Skeletal muscle cell (primary cell): Measurements from ENCODE around the gene DHCR7.

ENCODE experiments used
- DNase-seq: peaks from one replicate; pipeline ENCODE4 v3.0.0-alpha.2; 2010; ENCODE audit warnings: low read depth
- H3K4me3 ChIP-seq: 2 replicates; pipeline ENCODE4 v1.5.1; 2011; ENCODE audit warnings: low read depth, mild to moderate bottlenecking, control low read depth, low read length, moderate library complexity

The DHCR7 gene

GRCh38 chr11:71481101-71481960 is 33.1 kb upstream of the DHCR7 start:
- no peak for DNase-seq
- H3K4me3 ChIP-seq = no peak overlapping the region

- no peak for DNase-seq
- no peak overlapping the region for H3K4me3 ChIP-seq
Observed at GRCh38 chr11:71478528-71478840, 30.3 kb upstream of the DHCR7 start.

DNA sequence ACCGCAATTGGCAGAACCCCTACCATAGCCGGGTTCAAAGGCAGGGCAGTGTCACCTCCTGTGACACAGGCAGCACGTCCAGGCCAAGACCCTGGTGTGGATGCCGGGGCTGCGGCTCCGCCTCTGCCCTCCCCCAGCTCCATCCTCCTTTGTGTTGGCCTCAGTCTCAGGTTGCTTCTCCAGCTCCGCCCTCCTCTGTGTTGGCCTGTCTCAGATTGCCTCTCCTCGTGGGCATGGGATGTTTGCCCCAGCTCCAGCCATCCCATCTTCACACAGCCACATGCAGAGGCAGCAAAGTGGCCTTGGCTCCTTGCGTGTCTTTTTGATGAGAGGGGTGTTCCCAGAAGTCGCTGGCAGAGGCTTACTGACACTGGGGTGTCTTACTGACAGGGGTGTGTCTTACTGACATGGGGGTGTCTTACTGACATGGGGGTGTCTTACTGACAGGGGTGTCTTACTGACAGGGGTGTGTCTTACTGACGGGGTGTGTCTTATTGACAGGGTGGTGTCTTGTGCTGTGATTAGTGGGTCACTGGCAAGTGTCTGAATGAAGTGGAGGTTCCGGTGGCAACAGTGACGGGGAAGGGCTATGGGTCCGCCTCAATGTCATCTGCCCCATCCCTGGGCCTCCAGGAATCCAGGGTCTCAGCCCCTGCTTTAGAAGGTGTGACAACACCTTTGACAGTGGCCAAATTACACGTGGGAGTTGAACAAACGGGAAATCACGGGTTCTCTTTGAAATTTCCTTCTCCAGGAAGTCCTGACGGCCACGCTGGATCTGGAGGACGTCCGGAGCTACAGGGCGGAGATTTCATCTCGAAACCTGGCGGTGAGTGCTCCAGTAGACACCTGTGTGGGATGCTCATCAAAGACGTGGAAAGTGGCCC is 29.7 kb upstream of the DHCR7 start:
- H3K4me3 ChIP-seq = no peak overlapping the region
- DNase-seq = no peak

DNA sequence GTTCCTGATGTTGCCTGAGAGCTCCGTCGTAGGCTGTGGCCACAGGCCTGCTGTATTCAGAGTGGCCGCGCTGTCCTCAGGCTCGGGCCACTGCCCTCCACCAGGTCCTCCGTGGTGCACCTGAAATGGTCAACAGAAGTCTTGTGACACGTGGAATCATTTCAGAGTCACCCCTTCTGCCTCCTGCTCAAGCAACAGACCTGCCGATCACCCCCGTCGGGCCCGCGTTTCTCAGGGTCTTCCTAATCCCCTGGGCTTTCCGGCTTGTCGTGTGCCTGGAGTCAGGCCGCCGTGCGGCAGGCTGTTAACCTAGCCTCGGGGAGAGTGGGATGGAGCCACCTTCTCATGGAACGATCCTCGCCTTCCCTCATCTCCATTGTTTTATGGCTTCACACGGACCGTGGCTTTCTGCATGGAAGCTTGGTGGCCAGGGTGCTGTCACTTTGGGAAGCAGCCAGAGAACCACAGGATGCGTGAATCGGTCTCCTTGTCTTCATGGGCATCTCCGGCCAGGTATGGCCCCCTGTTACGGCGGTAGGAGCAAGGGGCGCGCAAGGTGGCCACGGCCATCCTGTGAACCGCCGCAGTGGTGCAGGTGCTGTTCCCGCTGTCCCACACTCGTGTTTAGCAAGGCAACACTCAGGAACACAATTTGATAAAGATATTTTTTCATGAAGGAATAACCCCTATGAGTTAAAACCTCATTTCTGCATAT is 28.9 kb upstream of the DHCR7 start:
- no peak overlapping the region for H3K4me3 ChIP-seq
- DNase-seq = no peak

- no peak overlapping the region for H3K4me3 ChIP-seq
- DNase-seq = no peak
Observed at GRCh38 chr11:71476031-71476430, 27.8 kb upstream of the DHCR7 start.

GRCh38 chr11:71474771-71475483 is 26.7 kb upstream of the DHCR7 start:
- no peak overlapping the region for H3K4me3 ChIP-seq
- no peak for DNase-seq

DNA sequence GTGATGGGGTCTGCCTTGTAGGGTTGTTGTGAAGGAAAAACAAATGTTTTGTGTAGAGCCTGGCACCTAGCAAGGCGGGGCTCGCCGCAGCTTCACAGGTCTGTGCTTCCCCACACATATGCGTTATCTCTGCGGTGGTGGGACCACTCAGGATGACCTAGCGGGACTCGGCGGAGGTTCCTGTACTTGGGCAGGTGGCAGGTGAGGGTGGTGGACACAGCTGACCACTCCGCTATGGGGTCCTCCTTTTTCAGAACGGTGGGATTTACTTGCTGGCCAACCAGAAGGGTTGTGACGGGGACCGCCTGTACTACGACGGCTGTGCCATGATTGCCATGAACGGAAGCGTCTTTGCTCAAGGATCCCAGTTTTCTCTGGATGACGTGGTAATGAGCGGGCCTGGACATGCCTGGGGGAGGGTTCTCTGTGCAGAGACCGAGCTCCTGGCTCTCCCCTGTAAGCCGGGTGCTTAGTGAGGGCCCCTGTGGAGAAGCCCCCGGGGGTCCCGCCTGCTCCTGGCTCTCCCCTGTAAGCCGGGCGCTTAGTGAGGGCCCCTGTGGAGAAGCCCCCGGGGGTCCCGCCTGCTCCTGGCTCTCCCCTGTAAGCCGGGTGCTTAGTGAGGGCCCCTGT is 26.1 kb upstream of the DHCR7 start:
- no peak for DNase-seq
- H3K4me3 ChIP-seq = no peak overlapping the region

GRCh38 chr11:71473793-71474080 is 25.5 kb upstream of the DHCR7 start:
- no peak for DNase-seq
- H3K4me3 ChIP-seq = no peak overlapping the region

DNA sequence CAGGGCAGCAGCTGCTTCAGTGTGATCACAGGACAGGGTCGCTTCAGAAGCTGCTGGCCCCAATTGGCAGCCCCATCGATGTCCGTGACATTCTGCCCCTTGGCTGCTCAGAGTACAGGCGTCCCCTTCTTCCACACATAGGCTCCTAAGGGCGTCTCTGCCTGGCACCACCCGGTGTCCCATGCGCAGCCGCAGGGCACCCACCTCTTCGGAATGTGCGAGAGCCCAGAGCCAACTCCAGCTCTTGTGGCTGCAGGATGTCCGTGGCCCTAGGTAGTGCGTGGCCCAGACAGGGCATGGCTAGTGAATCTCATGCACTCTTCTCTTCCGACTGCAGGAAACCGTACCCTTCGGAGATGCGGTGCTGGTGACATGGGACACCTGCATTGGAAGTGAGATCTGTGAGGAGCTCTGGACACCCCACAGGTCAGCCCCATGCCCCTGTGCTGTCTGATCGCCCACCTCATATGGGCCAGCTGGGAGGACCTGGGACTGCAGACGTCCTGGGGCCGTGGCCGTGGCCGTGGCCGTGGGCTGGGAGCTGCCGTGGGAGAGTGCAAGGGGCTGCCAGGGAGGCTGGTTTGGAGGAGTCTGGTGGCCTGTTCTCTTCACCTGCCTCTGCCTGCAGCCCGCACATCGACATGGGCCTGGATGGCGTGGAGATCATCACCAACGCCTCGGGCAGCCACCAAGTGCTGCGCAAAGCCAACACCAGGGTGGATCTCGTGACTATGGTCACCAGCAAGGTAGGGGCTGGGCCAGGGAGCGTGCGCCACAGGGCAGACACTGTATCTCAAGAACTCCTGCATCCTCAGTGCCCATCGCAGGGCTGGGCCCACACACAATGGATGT is 25.0 kb upstream of the DHCR7 start:
- no peak for DNase-seq
- no peak overlapping the region for H3K4me3 ChIP-seq

DNA sequence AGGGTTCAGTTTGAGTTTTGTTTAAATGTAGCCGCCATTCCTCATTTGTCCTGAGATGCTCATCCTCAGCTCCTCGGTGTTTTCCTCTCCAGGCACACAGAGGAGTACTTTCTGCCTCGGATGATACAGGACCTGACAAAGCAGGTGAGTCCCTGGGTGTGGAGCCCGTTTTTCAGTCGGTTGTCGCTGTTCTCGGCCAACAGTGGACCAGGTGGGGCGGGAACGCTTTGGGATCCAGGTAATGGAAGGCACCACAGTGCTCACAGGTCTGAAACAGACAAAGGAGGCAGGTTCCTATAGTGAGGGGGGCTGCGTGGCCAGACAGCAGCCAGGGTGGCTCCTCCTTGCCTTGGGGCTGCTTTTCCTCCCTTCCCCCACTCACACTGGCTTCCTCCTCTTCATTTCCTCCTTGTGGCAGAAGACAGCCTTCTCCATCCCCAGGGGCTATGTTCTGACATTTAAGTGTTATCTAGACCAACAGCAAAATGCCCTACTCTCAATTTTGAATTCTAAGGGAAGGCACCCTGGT is 24.2 kb upstream of the DHCR7 start:
- no peak overlapping the region for H3K4me3 ChIP-seq
- no peak for DNase-seq

DNA sequence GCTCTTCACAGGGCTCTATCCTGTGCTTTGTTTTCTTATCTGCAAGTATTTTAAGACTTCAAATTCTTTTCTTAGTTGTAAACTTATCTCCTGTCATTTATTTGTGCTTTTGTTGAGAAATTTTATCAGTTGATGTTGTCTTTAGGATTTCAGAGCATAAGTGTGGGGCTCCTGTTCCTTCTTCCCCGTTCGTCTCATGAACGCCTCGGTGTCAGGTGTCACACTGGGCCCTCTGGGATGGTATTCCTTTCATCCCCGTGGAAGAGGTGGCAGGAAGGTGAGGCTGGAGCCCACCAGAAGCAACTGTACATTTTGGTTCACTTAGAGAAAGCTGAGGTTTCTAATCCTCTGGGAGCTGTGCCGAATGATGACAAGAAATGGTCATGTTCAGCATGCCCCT is 22.8 kb upstream of the DHCR7 start:
- DNase-seq = no peak
- no peak overlapping the region for H3K4me3 ChIP-seq

GRCh38 chr11:71467164-71467563 is 19.0 kb upstream of the DHCR7 start:
- H3K4me3 ChIP-seq = no peak overlapping the region
- no peak for DNase-seq

- no peak overlapping the region for H3K4me3 ChIP-seq
- DNase-seq = no peak
Observed at GRCh38 chr11:71466358-71466757, 18.2 kb upstream of the DHCR7 start.

GRCh38 chr11:71465054-71465453 is 16.9 kb upstream of the DHCR7 start:
- no peak overlapping the region for H3K4me3 ChIP-seq
- DNase-seq = no peak

DNA sequence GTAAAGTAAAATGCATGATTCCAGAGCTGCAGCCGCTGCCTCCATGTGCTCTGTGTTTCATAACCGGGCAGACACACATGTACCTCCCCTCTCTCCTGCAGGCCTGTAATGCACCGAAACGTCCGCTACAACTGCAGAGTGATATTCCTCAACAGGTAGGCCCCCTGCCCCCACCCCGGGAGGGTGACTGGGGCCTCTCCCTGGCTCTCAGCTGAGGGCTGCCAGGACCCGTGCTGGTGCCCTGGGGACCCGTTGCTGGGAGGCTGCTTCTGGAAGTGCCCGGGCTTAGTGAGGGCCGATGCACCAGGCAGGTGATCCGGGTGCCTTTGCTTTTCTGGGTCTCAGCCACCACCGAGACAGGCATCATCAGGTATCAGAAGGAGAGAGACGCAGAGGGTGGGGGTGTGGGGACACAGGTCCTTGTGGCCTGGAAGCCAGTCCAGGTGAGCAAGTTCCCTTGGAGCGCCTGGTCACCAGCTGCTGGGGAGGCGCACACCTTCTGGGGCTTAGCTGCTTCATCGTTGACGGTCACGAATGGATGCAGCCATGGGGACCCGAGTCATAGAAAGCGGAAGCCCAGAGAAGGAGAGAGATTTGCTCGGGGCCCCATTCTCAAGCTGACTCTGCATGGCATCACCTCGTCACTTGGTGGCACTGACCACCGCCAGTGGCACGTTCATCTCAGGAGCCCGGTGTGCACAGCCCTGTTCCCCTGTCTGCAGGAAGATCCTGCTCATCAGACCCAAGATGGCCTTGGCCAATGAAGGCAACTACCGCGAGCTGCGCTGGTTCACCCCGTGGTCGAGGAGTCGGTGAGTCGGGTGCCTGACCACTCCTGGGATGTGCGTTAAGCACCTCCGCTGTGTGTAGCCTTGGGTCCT is 15.4 kb upstream of the DHCR7 start:
- H3K4me3 ChIP-seq = no peak overlapping the region
- no peak for DNase-seq

GRCh38 chr11:71462726-71463125 is 14.5 kb upstream of the DHCR7 start:
- H3K4me3 ChIP-seq = no peak overlapping the region
- DNase-seq = no peak

- no peak for DNase-seq
- no peak overlapping the region for H3K4me3 ChIP-seq
Observed at GRCh38 chr11:71461696-71462095, 13.5 kb upstream of the DHCR7 start.
